ENCODE results near the gene CLDN6.

CLDN6 gene

DNA sequence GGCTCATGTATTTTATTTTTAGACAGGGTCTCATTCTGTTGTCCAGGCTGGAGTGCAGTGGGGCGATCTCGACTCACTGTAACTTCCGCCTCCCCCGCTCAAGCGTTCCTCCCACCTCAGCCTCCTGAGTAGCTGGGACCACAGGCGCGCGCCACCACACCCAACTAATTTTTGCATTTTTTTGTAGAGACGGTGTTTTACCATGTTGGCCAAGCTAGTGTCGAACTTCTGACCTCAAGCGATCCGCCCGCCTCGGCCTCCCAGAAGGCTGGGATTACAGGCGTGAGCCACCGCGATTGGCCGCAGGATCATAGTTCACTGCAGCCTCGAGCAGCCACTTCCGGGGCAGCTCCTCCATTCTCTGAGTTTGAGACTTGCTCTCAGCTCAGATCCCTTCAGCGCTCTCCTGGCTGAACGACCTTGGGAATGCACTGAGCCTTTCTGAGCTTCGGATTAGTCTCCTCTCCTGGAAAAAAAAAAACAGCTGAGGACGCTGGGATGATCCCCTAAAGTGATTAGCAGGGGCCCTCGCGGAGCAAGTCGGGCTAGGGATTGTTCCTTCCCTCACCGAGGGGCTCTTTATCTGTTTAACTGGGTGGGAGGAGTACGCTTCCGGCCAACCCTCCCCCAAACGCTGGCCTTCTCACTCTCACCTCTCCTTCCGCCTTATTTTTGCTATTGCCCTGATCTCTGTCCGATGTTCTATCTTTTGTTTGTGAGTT, 36.6 kb downstream of the CLDN6 start:
- H3K27ac ChIP-seq: peak overlapping the region; percentile 75
- TF ChIP-seq, protein P1, sequence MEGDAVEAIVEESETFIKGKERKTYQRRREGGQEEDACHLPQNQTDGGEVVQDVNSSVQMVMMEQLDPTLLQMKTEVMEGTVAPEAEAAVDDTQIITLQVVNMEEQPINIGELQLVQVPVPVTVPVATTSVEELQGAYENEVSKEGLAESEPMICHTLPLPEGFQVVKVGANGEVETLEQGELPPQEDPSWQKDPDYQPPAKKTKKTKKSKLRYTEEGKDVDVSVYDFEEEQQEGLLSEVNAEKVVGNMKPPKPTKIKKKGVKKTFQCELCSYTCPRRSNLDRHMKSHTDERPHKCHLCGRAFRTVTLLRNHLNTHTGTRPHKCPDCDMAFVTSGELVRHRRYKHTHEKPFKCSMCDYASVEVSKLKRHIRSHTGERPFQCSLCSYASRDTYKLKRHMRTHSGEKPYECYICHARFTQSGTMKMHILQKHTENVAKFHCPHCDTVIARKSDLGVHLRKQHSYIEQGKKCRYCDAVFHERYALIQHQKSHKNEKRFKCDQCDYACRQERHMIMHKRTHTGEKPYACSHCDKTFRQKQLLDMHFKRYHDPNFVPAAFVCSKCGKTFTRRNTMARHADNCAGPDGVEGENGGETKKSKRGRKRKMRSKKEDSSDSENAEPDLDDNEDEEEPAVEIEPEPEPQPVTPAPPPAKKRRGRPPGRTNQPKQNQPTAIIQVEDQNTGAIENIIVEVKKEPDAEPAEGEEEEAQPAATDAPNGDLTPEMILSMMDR (conservative IDR thresholded peaks at IDR 0.05): no peak

DNA sequence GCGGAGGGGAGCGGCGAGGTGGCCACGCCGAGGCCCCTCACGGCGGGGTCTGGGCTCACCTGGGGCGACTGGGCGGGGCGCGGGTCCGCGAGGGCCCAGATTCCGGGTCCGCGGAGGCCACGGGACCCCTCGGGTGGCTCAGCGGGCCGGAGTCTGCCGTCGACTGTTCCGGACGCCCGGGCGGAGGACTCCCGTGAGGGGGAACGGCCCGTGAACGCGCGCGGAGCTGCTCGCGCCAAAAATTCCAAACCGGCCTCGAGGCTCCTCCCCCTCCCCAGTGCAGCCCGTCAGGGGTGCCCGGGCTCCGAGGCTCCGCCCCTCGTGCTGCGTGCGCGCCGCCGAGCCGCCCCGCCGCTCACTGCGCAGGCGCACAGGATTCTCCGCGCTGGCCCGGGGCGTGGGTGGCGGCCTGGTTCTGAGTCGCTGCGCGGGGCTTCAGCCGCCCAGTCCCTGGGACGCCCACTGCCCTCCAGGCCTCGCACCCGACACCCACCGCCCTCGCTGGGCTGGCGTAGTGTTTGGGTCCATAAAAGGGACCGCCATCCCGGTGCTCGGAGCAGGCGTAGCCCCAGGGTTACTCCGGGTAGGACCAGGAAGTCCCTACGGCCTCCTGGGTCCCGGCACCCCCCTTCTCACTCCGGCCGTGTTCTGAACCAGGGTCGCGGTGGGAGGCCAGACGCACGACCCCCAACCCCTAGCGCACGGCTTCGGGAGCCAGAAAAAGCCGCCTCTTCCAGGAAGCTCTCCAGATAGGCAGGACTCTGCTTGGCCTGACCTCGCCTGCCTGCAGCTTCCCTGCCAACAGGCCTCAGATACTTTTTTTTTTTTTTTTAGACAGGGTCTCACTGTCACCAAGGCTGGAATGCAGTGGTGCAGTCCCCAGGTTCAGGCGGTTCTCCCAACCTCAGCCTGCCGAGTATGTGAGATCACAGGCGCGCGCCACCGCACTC, 37.5 kb downstream of the CLDN6 start, which contains the start of gene PKMYT1:
Gene PKMYT1 (minus strand): TSS at position 220 of the 950 bp plus-strand sequence. CDS start 789 bp downstream, outside the sequence.
- peak within 1 kb of the TSS; percentile 75 for H3K27ac ChIP-seq
- TF ChIP-seq, protein P1 (conservative IDR thresholded peaks at IDR 0.05): no peak

DNA sequence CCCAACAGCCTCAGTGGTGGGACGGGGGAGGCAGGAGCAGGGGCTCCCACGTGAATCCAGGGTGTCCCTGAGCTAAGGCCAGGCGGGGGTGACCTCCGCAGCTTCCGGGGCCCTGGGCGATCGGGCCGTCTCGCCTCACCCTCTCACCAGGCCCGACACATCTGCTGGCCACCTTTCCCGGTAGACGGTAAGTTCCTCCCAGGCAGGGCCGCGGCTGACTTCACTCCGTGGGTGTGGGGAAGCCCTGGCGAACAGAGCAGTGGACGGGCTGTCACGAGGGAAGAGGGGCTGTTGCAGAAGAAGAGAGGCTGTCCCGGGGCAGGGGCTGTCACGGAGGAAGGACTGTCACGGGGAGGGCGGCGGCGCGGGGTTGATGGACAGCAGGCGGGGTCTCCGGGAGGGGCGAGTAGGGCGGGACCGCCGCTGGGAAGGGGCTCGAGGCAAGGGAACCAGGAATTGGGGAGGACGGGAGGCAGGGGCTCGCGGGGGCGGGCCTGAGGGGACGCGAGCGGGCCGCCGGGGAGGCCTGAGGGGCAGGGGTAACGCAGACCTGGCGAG, 38.2 kb downstream of the CLDN6 start:
- TF ChIP-seq, protein P1 (conservative IDR thresholded peaks at IDR 0.05): no peak
- peak overlapping the region; percentile 75; the same call in 1 of the 2 replicates for H3K27ac ChIP-seq

DNA sequence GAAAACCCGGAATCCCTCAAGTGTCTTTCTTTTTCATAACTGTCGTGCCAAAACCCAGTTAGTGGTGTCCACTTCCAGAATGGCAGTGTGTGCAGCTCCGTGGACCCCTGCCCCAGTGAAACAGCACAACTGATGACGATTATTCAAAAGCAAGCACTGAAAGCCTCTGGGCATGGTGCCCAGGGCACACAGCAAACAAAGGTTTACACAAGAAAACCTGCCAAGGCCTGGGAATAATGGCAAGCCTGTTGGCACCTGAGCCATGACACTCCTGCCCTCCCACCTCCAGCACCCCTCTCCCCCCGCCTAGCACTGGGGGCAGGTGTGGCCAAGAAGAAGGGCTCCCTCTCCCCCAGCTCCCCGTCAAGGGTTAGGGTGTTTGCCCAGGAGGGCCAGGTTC, 40.5 kb downstream of the CLDN6 start:
- TF ChIP-seq, protein P1 (conservative IDR thresholded peaks at IDR 0.05): no peak
- peak overlapping the region; percentile 80 for H3K27ac ChIP-seq

DNA sequence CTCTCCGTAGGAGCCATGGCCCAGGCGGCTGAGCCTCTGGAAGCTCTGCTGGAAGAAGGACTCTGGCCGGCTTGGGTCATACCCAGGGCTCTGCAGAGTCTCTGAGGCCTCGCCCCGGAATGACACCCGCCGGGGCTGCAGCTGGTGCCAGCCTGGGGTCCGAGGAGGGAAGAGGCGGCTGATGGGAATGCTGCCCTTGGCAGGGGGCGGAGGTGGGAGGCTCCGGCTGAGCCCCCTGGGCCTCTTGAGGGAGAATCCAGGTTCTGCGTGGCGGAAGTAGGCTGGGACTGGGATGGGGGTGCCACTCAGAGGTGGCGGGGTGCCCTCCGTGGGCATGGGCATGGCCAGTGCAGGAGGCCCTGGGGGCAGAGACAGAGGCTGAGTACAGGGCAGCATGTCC, 41.3 kb downstream of the CLDN6 start:
- TF ChIP-seq, protein P1 (conservative IDR thresholded peaks at IDR 0.05): no peak
- peak overlapping the region; percentile 80 for H3K27ac ChIP-seq

DNA sequence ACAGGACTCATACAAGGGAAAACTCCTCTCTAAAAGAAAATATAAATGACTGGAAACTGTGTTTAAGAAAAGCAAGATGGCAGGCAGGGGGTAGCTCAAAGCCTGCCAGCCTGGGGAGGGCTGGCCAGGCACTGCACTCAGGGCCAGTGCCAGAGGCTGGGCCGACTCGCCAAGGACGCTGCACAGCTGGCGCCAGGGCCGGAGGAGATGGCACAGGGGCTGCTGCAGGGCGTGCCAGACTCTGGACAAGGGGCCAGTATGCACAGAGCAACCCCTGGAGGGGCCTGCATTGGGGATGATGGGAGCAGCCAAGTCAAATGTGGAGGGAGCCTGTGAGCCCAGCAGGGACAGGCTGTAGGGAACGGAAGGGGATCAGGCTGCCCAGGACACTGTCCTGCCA, 41.8 kb downstream of the CLDN6 start:
- TF ChIP-seq, protein P1 (conservative IDR thresholded peaks at IDR 0.05): no peak
- peak overlapping the region; percentile 80 for H3K27ac ChIP-seq

All from VCaP (cell line).